ENCODE data around the gene SFXN1.

Gene SFXN1

DNA sequence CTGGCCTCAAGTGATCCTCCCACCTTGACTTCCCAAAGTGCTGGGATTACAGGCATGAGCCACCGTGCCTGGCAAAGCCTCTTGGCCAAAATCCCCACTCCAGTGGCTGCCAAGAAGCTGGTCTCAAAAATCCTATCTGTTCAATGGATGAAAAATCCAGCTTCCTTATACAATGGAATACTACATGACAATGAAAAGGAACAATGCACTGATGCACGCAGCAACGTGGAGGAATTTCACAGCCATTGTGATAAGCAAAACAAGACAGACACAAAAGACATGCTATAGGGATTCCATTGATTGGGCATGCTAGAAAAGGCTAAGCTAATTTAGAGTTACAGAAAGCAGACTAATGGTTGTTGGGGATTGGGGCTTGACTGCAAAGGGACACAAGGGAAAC lies 13.1 kb upstream of the SFXN1 start:
- DNase-seq = no peak
- Histone ChIP-seq H2BK12ac (ENCODE audit: low read length in 2 of 2) (no peak overlapping the region), H3K23ac (ENCODE audit: low read length in 2 of 2) (no peak overlapping the region), H3K4me3 (ENCODE audit: insufficient read depth in 1 of 2, low read depth in 1 of 2, low read length in 2 of 2) (no peak overlapping the region), H3K9me3 (ENCODE audit: control insufficient read depth, low read length) (no peaks in the 10 kb centered on the region), H3K79me1 (replicated peaks; ENCODE audit: low read length, poor library complexity, severe bottlenecking) (no peaks in the 10 kb centered on the region), H3K27me3 (ENCODE audit: control insufficient read depth in 1 of 2, insufficient read depth in 1 of 2, low read length in 2 of 2) (peaks cover 14 to 22% of the 10 kb centered on the region in 2 experiments), H3K4me1 (ENCODE audit: control insufficient read depth, insufficient read depth, low read depth, low read length) (no peaks in the 10 kb centered on the region), H4K91ac (ENCODE audit: low read length) (no peak overlapping the region), H3K14ac (ENCODE audit: low read length in 2 of 2) (no peak overlapping the region), H3K18ac (ENCODE audit: low read depth in 1 of 2, low read length in 2 of 2) (no peak overlapping the region), H3K4ac (ENCODE audit: low read depth in 1 of 2, low read length in 2 of 2) (no peak overlapping the region), H3K36me3 (ENCODE audit: control insufficient read depth in 1 of 2, insufficient read depth in 2 of 2, low read depth in 1 of 2, low read length in 2 of 2) (no peaks in the 10 kb centered on the region), H2BK120ac (ENCODE audit: low read depth, low read length) (no peak overlapping the region), H3K27ac (ENCODE audit: low read length, poor library complexity, severe bottlenecking) (no peak overlapping the region), H2BK15ac (ENCODE audit: low read depth, poor library complexity, severe bottlenecking) (no peak overlapping the region), H3K9ac (ENCODE audit: low read length) (no peak overlapping the region), H2AFZ (ENCODE audit: low read depth, low read length) (no peak overlapping the region), H2BK5ac (ENCODE audit: low read depth, low read length, poor library complexity, severe bottlenecking) (no peak overlapping the region), H2AK5ac (ENCODE audit: low read length, severe bottlenecking) (no peak overlapping the region), H4K8ac (ENCODE audit: low read length) (no peak overlapping the region), H3K4me2 (ENCODE audit: low read length, poor library complexity, severe bottlenecking) (no peak overlapping the region)
- WGBS = 41% methylated on average over 3 of the region's 3 CpGs

- peak overlapping the region; percentile 56 for H3K9ac ChIP-seq (ENCODE audit: low read length)
- H3K36me3 ChIP-seq (ENCODE audit: control insufficient read depth in 1 of 2, insufficient read depth in 2 of 2, low read depth in 1 of 2, low read length in 2 of 2) = no peaks in the 10 kb centered on the region
- no peak overlapping the region for H3K27ac ChIP-seq (ENCODE audit: low read length, poor library complexity, severe bottlenecking)
- 56% methylated on average over 5 of the region's 5 CpGs for WGBS
- no peak overlapping the region for H2BK120ac ChIP-seq (ENCODE audit: low read depth, low read length)
- no peak overlapping the region for H2BK15ac ChIP-seq (ENCODE audit: low read depth, poor library complexity, severe bottlenecking)
- H2AK5ac ChIP-seq (ENCODE audit: low read length, severe bottlenecking) = no peak overlapping the region
- peak overlapping the region in 1 of 2 experiments; percentile 42 for H3K4me3 ChIP-seq (ENCODE audit: insufficient read depth in 1 of 2, low read depth in 1 of 2, low read length in 2 of 2)
- no peaks in the 10 kb centered on the region for H3K4me1 ChIP-seq (ENCODE audit: control insufficient read depth, insufficient read depth, low read depth, low read length)
- H3K23ac ChIP-seq (ENCODE audit: low read length in 2 of 2) = no peak overlapping the region
- H4K91ac ChIP-seq (ENCODE audit: low read length) = no peak overlapping the region
- DNase-seq = no peak
- no peak overlapping the region for H2BK12ac ChIP-seq (ENCODE audit: low read length in 2 of 2)
- no peak overlapping the region for H3K14ac ChIP-seq (ENCODE audit: low read length in 2 of 2)
- peaks cover 21 to 22% of the 10 kb centered on the region in 2 experiments for H3K27me3 ChIP-seq (ENCODE audit: control insufficient read depth in 1 of 2, insufficient read depth in 1 of 2, low read length in 2 of 2)
- H2BK5ac ChIP-seq (ENCODE audit: low read depth, low read length, poor library complexity, severe bottlenecking) = no peak overlapping the region
- no peak overlapping the region for H3K4me2 ChIP-seq (ENCODE audit: low read length, poor library complexity, severe bottlenecking)
- no peak overlapping the region for H3K4ac ChIP-seq (ENCODE audit: low read depth in 1 of 2, low read length in 2 of 2)
- no peaks in the 10 kb centered on the region for H3K9me3 ChIP-seq (ENCODE audit: control insufficient read depth, low read length)
- no peak overlapping the region for H4K8ac ChIP-seq (ENCODE audit: low read length)
- H3K18ac ChIP-seq (ENCODE audit: low read depth in 1 of 2, low read length in 2 of 2) = no peak overlapping the region
- H2AFZ ChIP-seq (ENCODE audit: low read depth, low read length) = no peak overlapping the region
- no peaks in the 10 kb centered on the region for H3K79me1 ChIP-seq (replicated peaks; ENCODE audit: low read length, poor library complexity, severe bottlenecking)
Measured at GRCh38 chr5:175466700-175467318, 11.6 kb upstream of the SFXN1 start.

DNA sequence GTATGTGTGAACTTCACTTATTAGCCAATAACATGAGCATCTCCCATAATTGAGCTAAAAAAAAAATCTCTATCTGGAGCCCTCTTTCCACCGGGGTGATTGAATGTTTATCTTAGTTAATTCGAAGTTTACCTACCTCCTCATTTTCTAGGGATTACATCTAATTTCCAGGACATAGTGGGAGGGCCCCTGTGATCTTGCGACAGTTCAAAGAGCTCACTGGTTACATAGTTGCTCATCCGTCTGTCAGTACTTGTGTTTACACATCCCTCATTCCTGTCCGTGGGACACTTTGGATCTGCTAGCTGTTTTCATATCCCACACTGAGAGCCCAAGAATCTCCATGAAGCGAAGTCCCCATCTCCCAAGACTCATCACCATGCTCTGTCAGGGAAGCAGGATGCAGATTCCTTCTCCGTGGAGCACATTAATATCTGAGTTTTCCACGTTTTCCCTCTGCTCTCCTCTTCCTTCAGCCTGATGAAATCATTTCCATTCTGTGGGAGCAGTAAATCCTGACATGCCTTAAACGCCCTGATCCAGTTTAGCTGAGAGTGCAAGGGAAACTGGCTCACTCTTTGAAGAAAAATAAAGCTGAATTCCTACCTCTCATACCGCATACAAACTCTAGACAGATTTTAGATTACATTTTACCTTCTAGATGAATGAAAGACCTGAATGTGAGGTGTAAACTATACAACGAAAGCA lies 10.2 kb upstream of the SFXN1 start:
- no peak overlapping the region for H4K91ac ChIP-seq (ENCODE audit: low read length)
- H3K27ac ChIP-seq (ENCODE audit: low read length, poor library complexity, severe bottlenecking) = no peak overlapping the region
- no peak overlapping the region for H4K8ac ChIP-seq (ENCODE audit: low read length)
- H3K4me3 ChIP-seq (ENCODE audit: insufficient read depth in 1 of 2, low read depth in 1 of 2, low read length in 2 of 2) = no peak overlapping the region
- no peak overlapping the region for H2AFZ ChIP-seq (ENCODE audit: low read depth, low read length)
- no peak overlapping the region for H2BK120ac ChIP-seq (ENCODE audit: low read depth, low read length)
- no peak overlapping the region for H2BK12ac ChIP-seq (ENCODE audit: low read length in 2 of 2)
- no peak overlapping the region for H3K14ac ChIP-seq (ENCODE audit: low read length in 2 of 2)
- no peaks in the 10 kb centered on the region for H3K9me3 ChIP-seq (ENCODE audit: control insufficient read depth, low read length)
- H3K18ac ChIP-seq (ENCODE audit: low read depth in 1 of 2, low read length in 2 of 2) = no peak overlapping the region
- H3K23ac ChIP-seq (ENCODE audit: low read length in 2 of 2) = peak overlapping the region in 1 of 2 experiments; percentile 26
- WGBS = 61% methylated on average over 9 of the region's 11 CpGs
- no peak overlapping the region for H3K4me2 ChIP-seq (ENCODE audit: low read length, poor library complexity, severe bottlenecking)
- H2AK5ac ChIP-seq (ENCODE audit: low read length, severe bottlenecking) = no peak overlapping the region
- no peaks in the 10 kb centered on the region for H3K4me1 ChIP-seq (ENCODE audit: control insufficient read depth, insufficient read depth, low read depth, low read length)
- peaks cover 22 to 27% of the 10 kb centered on the region in 2 experiments for H3K27me3 ChIP-seq (ENCODE audit: control insufficient read depth in 1 of 2, insufficient read depth in 1 of 2, low read length in 2 of 2)
- H2BK15ac ChIP-seq (ENCODE audit: low read depth, poor library complexity, severe bottlenecking) = no peak overlapping the region
- H3K4ac ChIP-seq (ENCODE audit: low read depth in 1 of 2, low read length in 2 of 2) = no peak overlapping the region
- H3K9ac ChIP-seq (ENCODE audit: low read length) = no peak overlapping the region
- H3K36me3 ChIP-seq (ENCODE audit: control insufficient read depth in 1 of 2, insufficient read depth in 2 of 2, low read depth in 1 of 2, low read length in 2 of 2) = no peaks in the 10 kb centered on the region
- H2BK5ac ChIP-seq (ENCODE audit: low read depth, low read length, poor library complexity, severe bottlenecking) = no peak overlapping the region
- DNase-seq = no peak
- H3K79me1 ChIP-seq (replicated peaks; ENCODE audit: low read length, poor library complexity, severe bottlenecking) = no peaks in the 10 kb centered on the region

- Histone ChIP-seq H3K79me1 (replicated peaks; ENCODE audit: low read length, poor library complexity, severe bottlenecking) (no peaks in the 10 kb centered on the region), H3K18ac (ENCODE audit: low read depth in 1 of 2, low read length in 2 of 2) (no peak overlapping the region), H3K14ac (ENCODE audit: low read length in 2 of 2) (no peak overlapping the region), H3K4me2 (ENCODE audit: low read length, poor library complexity, severe bottlenecking) (no peak overlapping the region), H3K27ac (ENCODE audit: low read length, poor library complexity, severe bottlenecking) (no peak overlapping the region), H3K4ac (ENCODE audit: low read depth in 1 of 2, low read length in 2 of 2) (no peak overlapping the region), H3K9ac (ENCODE audit: low read length) (no peak overlapping the region), H3K9me3 (ENCODE audit: control insufficient read depth, low read length) (no peaks in the 10 kb centered on the region), H2AFZ (ENCODE audit: low read depth, low read length) (no peak overlapping the region), H3K36me3 (ENCODE audit: control insufficient read depth in 1 of 2, insufficient read depth in 2 of 2, low read depth in 1 of 2, low read length in 2 of 2) (no peaks in the 10 kb centered on the region), H2BK12ac (ENCODE audit: low read length in 2 of 2) (no peak overlapping the region), H2BK15ac (ENCODE audit: low read depth, poor library complexity, severe bottlenecking) (no peak overlapping the region), H4K8ac (ENCODE audit: low read length) (no peak overlapping the region), H3K4me1 (ENCODE audit: control insufficient read depth, insufficient read depth, low read depth, low read length) (no peaks in the 10 kb centered on the region), H2BK120ac (ENCODE audit: low read depth, low read length) (no peak overlapping the region), H2BK5ac (ENCODE audit: low read depth, low read length, poor library complexity, severe bottlenecking) (no peak overlapping the region), H4K91ac (ENCODE audit: low read length) (no peak overlapping the region), H2AK5ac (ENCODE audit: low read length, severe bottlenecking) (no peak overlapping the region), H3K23ac (ENCODE audit: low read length in 2 of 2) (no peak overlapping the region), H3K27me3 (ENCODE audit: control insufficient read depth in 1 of 2, insufficient read depth in 1 of 2, low read length in 2 of 2) (peaks cover 21 to 22% of the 10 kb centered on the region in 2 experiments), H3K4me3 (ENCODE audit: insufficient read depth in 1 of 2, low read depth in 1 of 2, low read length in 2 of 2) (no peak overlapping the region)
- no CpG with 5 or more reads among the region's 1 CpG for whole genome bisulfite sequencing
- no peak for DNase-seq
Measured at GRCh38 chr5:175468892-175469291, 9.5 kb upstream of the SFXN1 start.

Data from mesenchymal stem cell (in vitro differentiated cells and primary cell).